ENCODE data around the gene FOXQ1.

The FOXQ1 gene, protein sequence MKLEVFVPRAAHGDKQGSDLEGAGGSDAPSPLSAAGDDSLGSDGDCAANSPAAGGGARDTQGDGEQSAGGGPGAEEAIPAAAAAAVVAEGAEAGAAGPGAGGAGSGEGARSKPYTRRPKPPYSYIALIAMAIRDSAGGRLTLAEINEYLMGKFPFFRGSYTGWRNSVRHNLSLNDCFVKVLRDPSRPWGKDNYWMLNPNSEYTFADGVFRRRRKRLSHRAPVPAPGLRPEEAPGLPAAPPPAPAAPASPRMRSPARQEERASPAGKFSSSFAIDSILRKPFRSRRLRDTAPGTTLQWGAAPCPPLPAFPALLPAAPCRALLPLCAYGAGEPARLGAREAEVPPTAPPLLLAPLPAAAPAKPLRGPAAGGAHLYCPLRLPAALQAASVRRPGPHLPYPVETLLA

DNA sequence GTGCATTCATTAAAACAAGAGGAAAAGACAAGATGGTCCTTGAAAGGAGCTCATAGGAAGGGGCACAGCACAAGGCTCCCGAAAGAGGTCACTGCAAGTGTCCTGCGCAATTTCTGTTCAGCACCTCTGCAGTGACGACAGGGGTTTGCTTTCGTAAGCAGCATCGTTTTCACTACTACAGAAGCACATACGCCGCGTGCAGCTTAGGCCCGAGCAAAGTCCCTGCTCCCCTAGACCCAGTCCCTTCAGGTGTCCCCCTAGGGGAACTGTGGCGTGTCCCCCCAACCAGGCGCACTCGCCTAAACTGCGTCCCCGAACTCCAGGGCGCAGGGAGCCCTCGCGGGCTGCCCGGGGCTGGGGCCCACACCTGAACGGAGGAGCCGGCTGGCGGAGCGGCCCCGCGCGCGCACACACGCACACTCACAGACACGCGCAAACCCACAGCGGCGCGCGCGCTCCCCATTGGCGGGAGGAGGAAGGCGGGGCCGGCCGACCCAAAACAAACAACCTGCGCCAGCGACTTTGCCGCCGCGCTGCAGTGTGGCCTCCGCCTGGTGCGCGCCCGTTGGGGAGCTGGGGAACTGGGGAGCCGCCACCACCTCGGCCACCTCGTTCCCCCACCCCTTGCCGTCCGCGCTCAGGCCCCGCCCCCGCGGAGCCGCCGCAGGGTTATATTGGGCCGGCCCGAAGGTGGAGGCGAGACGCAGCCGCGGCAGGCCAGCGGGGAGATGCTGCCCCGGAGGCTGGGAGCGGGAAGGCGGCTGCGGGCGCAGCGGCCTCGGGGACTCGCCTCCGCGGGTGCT lies at the start of gene FOXQ1:
Gene FOXQ1, plus strand, starts transcription at position 699 of the 803 bp plus-strand sequence. CDS start 607 bp downstream, outside the sequence.
- DNase-seq, result no peak

DNA sequence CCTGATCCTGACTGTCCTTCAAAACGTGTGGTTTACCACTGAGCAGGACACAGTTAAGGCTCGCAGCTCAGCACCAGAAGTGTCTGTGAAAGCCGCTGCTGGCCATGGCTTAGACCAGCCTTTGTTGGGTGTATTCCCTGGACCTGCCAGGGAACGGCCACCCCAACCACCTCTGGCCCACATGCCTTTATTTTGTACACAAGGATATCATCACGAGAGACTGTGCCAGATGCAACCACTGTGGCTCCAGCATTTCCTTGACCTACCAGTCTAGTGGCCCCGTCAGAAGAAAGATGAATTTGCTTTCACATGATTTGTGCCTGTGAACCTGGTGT lies 49.2 kb upstream of the FOXQ1 start:
- DNase-seq, result no peak

DNA sequence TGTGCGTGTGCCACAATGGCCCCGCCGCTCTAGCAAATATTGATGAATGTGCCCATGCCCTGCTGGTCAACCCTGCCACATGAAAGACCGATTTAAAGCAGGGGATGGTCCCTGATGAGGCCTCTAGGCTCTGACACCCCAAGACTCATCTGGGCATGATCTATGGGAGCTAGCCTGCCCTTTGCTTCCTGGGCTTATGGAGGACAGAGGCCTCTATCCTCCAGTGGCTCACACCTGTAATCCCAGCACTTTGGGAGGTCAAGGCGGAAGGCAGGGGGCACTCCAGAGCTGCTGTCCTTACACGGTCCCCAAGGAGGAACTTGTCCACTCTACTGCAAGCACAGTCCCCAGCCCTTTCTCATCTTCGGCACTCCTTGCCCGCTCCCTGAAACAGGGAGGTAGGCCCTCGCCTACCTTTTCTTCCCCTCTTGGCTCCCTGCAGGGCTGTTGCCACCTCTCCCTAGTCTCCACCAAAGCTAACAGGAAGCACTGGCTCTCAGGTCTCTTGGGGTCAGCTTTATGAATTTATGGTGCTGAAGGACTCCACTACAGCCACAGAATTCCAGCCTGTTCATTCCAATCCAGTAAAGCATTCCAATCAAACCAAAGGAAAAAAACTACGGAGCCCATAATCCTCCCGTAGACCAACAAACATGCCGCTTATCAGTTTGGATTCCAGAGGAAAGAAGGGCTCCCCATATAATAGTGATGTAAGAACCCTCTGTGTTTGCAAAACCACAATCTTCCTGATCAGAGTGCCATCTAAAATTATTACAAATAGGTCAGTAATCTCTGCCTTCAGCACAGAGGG lies 48.7 kb upstream of the FOXQ1 start:
- no peak for DNase-seq

DNA sequence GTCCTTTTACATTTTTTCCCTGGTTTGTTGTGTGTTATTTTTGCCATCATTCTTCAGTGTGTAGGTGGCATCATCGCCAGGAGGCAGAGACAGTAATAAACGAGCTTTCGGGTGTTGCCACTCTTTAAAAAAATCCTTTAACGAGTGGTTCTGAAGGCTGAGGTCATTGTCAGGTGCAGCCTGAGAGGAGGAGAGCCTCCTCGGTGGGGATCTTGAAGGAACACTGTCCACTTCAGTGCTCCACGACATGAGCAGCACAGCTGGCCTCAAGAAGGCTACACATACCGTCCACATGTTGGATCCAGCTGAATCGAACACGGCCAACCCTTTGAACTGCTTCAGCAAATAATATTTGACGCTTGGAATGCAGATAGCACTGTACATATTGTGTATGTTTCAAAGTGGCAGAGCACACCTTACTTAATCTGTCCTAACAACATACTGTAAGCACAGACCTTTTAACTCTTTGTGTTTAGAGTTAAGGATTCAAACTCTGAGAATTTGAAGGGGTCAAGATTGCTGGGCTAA lies 48.0 kb upstream of the FOXQ1 start:
- no peak for DNase-seq

DNA sequence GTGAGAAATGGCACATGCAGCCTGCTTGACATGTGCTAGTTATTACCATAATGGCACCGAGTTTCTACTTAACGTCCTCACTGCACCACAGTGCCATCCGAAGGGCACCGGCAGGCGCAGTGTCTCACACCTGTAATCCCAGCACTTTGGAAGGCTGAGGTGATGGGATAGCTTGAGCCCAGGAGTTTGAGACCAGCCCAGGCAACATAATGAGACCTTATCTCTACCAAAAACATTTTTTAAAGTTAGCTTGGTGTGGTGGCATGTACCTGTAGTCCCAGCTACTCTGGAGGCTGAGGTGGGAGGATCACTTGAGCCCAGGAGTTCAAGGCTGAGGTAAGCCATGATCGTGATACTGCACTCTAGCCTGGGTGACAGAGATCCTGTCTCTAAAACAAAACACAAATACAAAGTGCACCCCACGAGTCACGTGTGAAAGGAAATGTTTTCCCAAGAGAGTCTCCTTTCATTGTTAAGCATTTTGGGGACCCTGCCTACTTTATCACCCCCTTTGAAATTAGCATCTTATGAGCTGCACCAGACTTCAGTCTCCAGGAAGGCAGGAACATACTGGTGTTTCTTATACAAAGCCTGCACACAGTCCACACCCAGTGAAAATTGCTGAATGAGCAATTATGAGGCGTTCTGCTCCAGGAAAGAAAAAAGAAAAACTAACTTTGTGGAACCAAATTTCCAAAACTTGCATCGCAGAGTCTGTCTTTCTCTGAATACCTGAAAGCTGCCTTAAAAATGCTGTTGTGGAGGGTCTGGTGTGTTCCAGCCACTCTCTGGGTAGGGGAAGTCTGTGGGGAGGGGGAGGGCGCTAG lies 47.1 kb upstream of the FOXQ1 start:
- DNase-seq, result no peak

DNA sequence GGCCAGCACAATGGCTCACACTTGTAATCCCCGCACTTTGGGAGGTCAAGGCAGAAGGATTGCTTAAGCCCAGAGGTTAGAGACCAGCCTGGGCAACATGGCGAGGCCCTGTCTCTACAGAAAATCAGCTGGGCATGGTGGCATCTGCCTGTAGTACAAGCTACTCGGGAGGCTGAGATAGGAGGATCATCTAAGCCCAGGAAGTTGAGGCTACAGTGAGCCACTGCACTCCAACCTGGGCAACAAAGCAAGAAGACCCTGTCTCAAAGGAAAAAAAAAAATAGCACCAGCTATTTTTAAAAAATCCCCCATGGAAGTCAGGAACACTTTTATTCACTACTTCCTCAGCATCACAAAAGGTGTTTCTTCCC lies 45.2 kb upstream of the FOXQ1 start:
- no peak for DNase-seq

DNA sequence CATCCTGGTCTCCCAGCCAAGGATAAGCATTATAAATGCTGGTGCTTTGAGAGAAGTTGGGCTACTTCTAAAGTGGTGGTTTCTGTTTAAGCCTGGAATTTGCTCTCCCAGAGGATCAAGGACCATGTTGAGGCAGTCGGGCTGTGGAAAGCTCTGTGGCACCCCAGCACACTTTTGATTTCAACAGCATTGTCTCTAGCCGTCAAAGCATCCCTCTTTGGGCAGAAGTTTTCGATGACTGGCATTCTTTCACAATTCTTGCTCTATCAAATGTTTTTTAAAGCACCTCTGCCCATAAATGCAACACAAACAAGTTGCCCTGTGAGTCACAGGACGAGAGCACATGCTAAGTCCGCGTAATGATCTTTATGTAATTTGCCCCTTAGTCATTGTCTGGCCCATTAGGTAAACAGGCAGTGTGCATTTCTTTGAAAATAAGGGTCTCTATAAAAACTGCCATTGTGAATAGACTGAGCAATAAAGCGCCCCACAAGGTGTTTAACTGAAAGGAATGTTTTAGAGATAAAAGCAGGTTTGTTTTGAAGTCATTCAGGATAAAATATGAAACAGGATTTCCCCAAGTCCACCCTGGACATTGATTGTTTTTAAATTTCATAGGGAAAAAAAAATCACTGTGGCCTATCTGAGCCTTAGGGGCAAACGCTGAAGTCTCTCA lies 44.7 kb upstream of the FOXQ1 start:
- no peak for DNase-seq

DNA sequence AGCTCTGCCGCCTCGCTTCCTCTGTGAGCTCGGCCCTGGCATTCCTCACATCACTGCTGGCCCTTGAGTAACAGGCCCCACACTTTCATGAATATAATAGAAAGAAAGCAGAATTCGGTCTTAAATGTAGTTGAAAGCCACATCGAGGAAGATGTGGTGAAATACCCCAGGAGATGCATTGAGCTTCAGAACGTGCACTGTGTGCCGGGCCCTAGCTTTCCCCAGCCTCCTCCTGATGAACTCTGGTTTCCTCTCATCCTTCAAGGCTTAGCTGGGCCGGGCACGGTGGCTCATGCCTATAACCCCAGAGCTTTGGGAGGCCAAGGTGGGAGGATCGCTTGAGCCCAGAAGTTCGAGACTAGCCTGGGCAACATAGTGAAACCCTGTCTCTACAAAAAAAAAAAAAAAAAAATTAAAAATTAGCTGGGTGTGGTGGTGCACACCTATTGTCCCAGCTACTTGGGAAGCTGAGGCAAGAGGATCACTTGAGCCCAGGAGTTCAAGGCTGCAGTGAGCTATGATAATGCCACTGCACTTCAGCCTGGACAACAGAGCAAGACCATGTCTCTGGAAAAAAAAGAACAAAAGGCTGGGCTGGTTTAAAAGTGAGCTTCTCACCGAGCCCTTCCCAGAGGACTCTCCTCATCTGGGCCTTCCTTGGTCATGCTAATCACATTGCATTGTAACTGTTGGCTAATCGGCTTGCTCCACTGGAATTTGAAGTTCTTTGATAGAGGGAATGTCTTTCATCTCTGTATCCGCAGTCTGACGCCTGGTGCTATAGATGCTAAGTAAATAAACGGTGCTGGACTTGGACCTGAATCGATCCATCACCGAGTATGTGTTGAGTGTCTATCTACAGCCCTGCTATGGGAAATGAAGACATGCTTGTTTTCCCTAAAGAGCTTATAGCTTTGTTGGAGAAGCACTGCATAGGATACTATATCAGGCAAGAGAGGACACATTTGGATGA lies 43.8 kb upstream of the FOXQ1 start:
- no peak for DNase-seq

- no peak for DNase-seq
These were observed 40.7 kb upstream of the FOXQ1 start for GRCh38 chr6:1271071-1271763.

DNA sequence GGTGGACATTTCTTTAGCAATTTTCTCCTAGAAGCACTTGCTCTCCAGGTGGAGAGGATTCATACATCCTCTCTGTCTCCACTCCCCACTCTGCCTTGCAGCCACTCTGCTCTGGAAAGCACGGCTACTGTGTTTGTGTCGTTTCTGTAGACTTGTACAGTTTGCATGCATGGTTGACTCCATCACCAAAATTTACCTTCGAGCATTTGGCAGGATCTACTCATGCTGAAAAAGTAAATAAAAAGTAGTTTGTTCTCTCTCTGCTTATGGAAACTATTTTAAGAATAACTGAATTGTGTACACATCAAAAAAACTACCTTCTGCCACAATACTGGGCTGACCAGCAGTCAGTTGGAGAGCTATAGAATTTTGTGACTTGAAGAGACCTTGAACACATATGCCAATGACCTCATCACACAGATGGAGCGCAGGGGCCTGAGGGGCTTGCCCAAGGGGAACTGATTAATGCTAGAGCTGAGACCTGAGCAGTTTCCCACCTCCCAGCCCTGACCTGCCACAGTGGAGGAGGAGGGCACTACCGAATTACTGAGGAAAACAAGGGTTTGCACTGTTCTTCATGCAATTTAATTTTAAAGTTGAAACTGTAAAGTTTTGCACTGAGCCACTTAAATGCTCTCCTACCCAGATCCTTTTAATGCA lies 33.7 kb upstream of the FOXQ1 start:
- no peak for DNase-seq

DNA sequence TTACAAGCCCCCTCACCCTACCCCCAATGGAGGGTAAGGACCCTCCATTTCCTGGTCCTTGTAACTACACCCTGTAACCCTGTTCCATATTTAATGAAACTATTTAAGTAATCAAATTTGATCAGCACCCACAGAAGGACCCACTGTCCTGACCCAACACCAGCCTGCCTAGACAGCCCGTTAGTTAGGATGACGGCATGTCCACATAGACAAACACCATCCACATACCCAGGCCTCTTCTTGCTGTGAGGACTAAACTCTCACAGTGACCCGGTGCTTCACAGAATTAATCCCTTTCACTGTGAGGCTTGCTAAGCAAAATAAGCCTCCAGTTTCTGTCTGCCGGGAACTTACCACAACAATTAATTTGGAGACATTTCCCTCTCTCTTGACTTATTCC lies 32.8 kb upstream of the FOXQ1 start:
- DNase-seq, result no peak

DNA sequence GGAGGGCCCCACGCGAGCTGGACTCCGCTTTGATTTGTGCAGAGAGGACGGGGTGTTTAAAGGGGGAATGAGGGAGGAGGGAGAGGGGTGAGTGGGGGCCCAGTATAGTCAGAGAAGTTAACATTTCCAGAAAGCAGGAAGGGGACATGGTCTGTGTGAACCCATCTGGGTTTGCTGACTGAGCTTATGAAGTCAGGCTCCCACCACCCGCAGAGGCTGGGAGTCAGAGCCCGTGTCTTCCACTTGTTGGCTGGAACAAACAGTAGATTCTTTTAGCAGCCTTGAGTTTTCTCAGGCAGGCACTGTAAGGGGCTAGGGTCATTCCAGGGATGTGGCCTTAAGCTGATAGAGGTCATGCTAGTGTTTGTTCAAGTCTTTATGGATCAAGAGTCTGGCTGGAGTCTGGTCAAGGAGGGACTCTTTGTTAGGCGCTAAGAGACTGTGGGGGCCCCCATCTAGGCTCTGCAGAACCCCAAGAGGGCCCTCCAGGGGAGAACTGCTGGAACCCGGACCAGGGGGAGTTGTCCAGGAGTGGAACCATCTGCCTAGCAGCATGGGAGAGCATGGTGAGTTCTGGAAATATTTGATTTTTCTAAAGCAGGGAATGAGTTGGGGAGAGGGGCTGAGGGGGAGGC lies 31.1 kb upstream of the FOXQ1 start:
- no peak for DNase-seq

DNA sequence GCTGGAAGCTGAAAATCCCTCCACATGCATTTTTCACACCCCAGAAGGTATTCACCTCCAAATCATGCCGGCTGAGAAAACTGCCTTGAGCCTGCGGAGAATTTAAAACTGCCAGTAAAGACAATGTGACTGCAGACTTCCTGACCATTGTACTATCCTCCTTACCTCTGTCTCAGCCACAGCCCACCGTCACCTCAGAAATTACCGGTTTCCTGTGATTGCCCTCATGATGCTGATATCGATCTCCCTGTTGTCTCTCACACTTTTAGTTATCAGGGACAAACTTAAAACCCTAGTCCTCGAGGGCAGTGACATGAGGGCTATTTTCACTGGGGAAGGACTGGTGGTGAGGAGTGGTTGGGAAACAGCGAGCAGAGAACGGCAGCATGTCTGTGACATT lies 30.2 kb upstream of the FOXQ1 start:
- DNase-seq, result no peak

DNA sequence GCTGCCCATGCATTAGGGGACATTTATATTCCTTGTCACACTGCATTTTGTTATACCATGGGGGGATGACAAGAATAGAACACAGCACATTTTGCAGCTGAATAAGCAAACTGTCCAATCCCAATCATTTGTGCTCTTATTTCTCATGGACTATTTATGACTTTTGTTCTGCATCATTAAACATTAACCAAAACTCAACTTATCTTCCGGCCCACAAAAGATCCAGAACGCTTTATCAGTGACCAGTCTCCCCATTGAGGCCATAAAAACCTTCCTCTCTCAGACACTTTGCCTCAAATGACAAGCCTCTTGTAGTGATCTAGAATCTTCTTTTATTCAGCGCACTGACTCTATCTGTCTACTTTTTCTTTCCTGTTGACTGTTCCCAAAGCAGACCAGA lies 28.4 kb upstream of the FOXQ1 start:
- DNase-seq, result no peak

DNA sequence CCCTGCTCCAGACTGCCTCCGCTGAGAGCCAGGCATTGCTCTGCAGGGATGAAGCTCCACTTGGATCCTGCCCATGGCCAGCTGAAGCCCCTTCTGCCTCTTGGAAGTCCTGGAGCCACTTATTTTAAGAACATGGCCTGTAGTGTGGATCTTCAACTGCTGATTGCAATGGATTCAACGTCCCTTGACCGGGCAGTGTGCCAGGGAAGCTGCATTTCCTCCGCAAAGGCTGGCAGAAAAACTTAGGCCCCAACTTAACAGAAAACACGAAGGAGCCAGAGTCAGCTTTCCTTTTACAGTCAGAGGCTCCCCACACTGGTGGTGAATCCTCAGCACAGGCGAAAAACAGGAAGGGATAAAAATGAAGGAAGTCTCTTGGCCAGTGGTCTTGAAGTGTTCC lies 26.3 kb upstream of the FOXQ1 start:
- DNase-seq, result no peak

- DNase-seq, result no peak
These were observed 25.9 kb upstream of the FOXQ1 start for GRCh38 chr6:1285956-1286355.

GRCh38 chr6:1287103-1287591 lies 24.8 kb upstream of the FOXQ1 start:
- no peak for DNase-seq

DNA sequence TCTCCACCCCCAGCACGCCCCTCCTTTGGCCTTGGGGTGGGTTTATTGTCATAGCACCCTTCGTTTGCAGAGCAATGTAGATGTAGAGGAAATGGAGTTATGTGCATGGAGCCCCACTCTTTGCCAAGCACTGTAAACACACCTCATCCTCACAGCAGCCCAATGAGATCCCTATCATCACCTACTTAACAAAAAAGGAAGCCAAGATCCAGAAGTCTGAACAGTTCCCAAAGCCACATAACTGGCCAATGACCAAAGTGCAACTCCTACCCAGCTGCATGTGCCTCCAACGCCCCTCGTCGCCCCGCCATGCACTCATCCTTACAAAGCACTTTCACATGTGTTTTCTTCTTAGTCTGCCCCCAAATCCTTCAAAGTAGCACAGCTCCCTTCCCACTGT lies 21.8 kb upstream of the FOXQ1 start:
- no peak for DNase-seq

DNA sequence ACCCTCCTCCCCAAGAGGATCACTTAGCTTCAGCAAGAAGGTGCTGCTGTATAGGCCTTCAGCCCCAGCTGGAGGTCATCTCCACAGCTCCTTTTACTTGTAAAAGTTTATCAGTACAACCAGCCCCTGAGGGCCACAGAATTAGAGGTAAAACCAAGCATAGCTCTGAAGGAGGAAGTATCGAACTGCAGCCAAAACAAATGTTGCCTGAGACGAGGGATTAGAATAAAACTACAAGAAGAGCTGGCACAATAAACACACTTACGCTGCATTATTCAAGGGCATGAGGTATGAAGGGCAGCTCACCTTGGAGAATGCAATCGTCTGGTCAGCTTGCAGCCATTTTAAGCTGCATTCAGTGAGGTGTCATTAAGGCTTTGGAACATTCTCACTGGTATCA lies 21.1 kb upstream of the FOXQ1 start:
- DNase-seq, result no peak

All from NCI-H2171 treated with DMSO at 0.1 percent for 48 hours (cell line).